GM18519 (cell line): ENCODE data around the gene LDLRAD4.

ENCODE experiments used
- ATAC-seq: cut with Tn5 transposase; IDR thresholded peaks from one replicate; pipeline ENCODE4 v1.9.1; 2021; ENCODE audit warnings: mild to moderate bottlenecking, moderate library complexity; ENCODE audit not compliant: unreplicated experiment, low FRiP score

LDLRAD4 gene

GRCh38 chr18:13218368-13218991 lies at the start of gene LDLRAD4:
LDLRAD4 (plus strand) TSS chr18:13218760.
- no peak for ATAC-seq

- no peak for ATAC-seq
Measured at GRCh38 chr18:13173578-13174145, 44.9 kb upstream of the LDLRAD4 start.

- ATAC-seq = no peak
Measured at GRCh38 chr18:13175266-13175665, 43.3 kb upstream of the LDLRAD4 start.

- ATAC-seq = no peak
Measured at GRCh38 chr18:13175754-13176210, 42.8 kb upstream of the LDLRAD4 start.

GRCh38 chr18:13176847-13177246 lies 41.7 kb upstream of the LDLRAD4 start:
- ATAC-seq = no peak

- ATAC-seq = no peak
Measured at GRCh38 chr18:13178197-13178596, 40.4 kb upstream of the LDLRAD4 start.

- ATAC-seq = no peak
Measured at GRCh38 chr18:13178976-13179375, 39.6 kb upstream of the LDLRAD4 start.

GRCh38 chr18:13179566-13180113 lies 38.9 kb upstream of the LDLRAD4 start:
- ATAC-seq = no peak

GRCh38 chr18:13180614-13181375 lies 37.8 kb upstream of the LDLRAD4 start:
- ATAC-seq = no peak

GRCh38 chr18:13181765-13182164 lies 36.8 kb upstream of the LDLRAD4 start:
- no peak for ATAC-seq

- ATAC-seq = no peak
Measured at GRCh38 chr18:13183359-13183758, 35.2 kb upstream of the LDLRAD4 start.

- no peak for ATAC-seq
Measured at GRCh38 chr18:13183790-13184189, 34.8 kb upstream of the LDLRAD4 start.

- no peak for ATAC-seq
Measured at GRCh38 chr18:13184396-13184795, 34.2 kb upstream of the LDLRAD4 start.

GRCh38 chr18:13185675-13186198 lies 32.8 kb upstream of the LDLRAD4 start:
- no peak for ATAC-seq

GRCh38 chr18:13186687-13187086 lies 31.9 kb upstream of the LDLRAD4 start:
- ATAC-seq = no peak

GRCh38 chr18:13187498-13187897 lies 31.1 kb upstream of the LDLRAD4 start:
- no peak for ATAC-seq

GRCh38 chr18:13191031-13191430 lies 27.5 kb upstream of the LDLRAD4 start:
- no peak for ATAC-seq

GRCh38 chr18:13191779-13192178 lies 26.8 kb upstream of the LDLRAD4 start:
- no peak for ATAC-seq

GRCh38 chr18:13192970-13193369 lies 25.6 kb upstream of the LDLRAD4 start:
- ATAC-seq = no peak

- ATAC-seq = no peak
Measured at GRCh38 chr18:13194239-13194638, 24.3 kb upstream of the LDLRAD4 start.

GRCh38 chr18:13198701-13199100 lies 19.9 kb upstream of the LDLRAD4 start:
- ATAC-seq = no peak
